H1 (cell line): ENCODE data around the gene IQCK. TPM values are rescaled to one million over a fixed set of nuclear protein-coding genes. Genes with fewer than 3 reads are reported as not detected.

Source experiments
- CTCF ChIA-PET: fragments of 300-600 bp; sonication (Branson Sonifier 250); formaldehyde crosslinking; loops from one replicate; lab custom pipeline; 2021; ENCODE audit not compliant: partially characterized antibody; lab: Charles Lee
- POLR2A ChIA-PET: fragments of 300-600 bp; sonication (Branson Sonifier 250); formaldehyde crosslinking; loops from one replicate; lab custom pipeline; 2021; ENCODE audit warnings: inconsistent platforms; ENCODE audit not compliant: partially characterized antibody; lab: Charles Lee
- DNase-seq, 2 experiments: peaks; one replicate each; pipeline versions ENCODE4 v3.0.0 to v3.0.0-alpha.2; 2010 to 2022; ENCODE audit warnings: low spot score in 2 of 2, low read depth in 1 of 2, mixed read lengths in 1 of 2
- FAIRE-seq: peaks from 2 replicates; lab custom pipeline; 2011; peaks lifted over from hg19 to GRCh38; lab: Jason Lieb, UNC
- H2AFZ ChIP-seq: 2 replicates; pipeline ENCODE4 v1.8.1; 2012; ENCODE audit warnings: low read length, inconsistent platforms
- H2AK5ac ChIP-seq: 2 replicates; pipeline ENCODE4 v1.6.1; 2013; ENCODE audit warnings: low read depth, low read length
- H2BK120ac ChIP-seq: replicated peaks from 2 replicates; pipeline ENCODE3; 2013; ENCODE audit warnings: low read depth, low read length, inconsistent platforms
- H2BK12ac ChIP-seq: 2 replicates; pipeline ENCODE4 v1.6.1; 2013; ENCODE audit warnings: low read depth, low read length
- H2BK15ac ChIP-seq: 2 replicates; pipeline ENCODE4 v1.6.1; 2013; ENCODE audit warnings: low read length
- H2BK20ac ChIP-seq: 2 replicates; pipeline ENCODE4 v1.6.1; 2013; ENCODE audit warnings: low read length
- H2BK5ac ChIP-seq: 2 replicates; pipeline ENCODE4 v1.6.1; 2013; ENCODE audit warnings: low read depth, low read length
- H3K14ac ChIP-seq: 2 replicates; pipeline ENCODE4 v1.6.1; 2013; ENCODE audit warnings: inconsistent platforms; ENCODE audit not compliant: insufficient read length
- H3K18ac ChIP-seq: 2 replicates; pipeline ENCODE4 v1.6.1; 2013; ENCODE audit warnings: low read length; ENCODE audit errors: extremely low read depth
- H3K23ac ChIP-seq: 2 replicates; pipeline ENCODE4 v1.6.1; 2013; ENCODE audit warnings: inconsistent platforms; ENCODE audit not compliant: insufficient read length
- H3K23me2 ChIP-seq: 2 replicates; pipeline ENCODE4 v1.6.1; 2013; ENCODE audit warnings: low read depth, low read length
- H3K27ac ChIP-seq: 2 replicates; pipeline ENCODE4 v1.6.1; 2011; ENCODE audit warnings: low read depth, low read length, inconsistent platforms
- H3K27me3 ChIP-seq, 4 experiments: replicated peaks in 1 of 4; 1 replicate in 1 of 4; 2 replicates in 3 of 4; pipeline versions ENCODE4 v1.6.1 to v1.8.1; 2011 to 2013; ENCODE audit warnings: low read length in 3 of 4, mild to moderate bottlenecking in 3 of 4, inconsistent platforms in 2 of 4, mixed read lengths in 2 of 4, moderate library complexity in 1 of 4; ENCODE audit not compliant: control insufficient read depth in 3 of 4, insufficient read depth in 3 of 4; ENCODE audit errors: extremely low read depth in 1 of 4
- H3K36me3 ChIP-seq, 4 experiments: 2 replicates each; pipeline versions ENCODE4 v1.6.1 to v1.8.1; 2011 to 2013; ENCODE audit warnings: mild to moderate bottlenecking in 4 of 4, low read length in 3 of 4, moderate library complexity in 2 of 4, control low read depth in 1 of 4, inconsistent platforms in 1 of 4; ENCODE audit not compliant: insufficient read depth in 4 of 4, control insufficient read depth in 2 of 4
- H3K4ac ChIP-seq: replicated peaks from 2 replicates; pipeline ENCODE3; 2013; ENCODE audit warnings: low read length, low read depth, mixed read lengths, inconsistent platforms; ENCODE audit not compliant: insufficient read length
- H3K4me1 ChIP-seq, 4 experiments: replicated peaks in 1 of 4; 1 replicate in 1 of 4; 2 replicates in 3 of 4; pipeline versions ENCODE4 v1.6.1 to v1.8.1; 2011 to 2013; ENCODE audit warnings: low read length in 3 of 4, inconsistent platforms in 2 of 4, mixed read lengths in 1 of 4; ENCODE audit not compliant: insufficient read depth in 4 of 4, control insufficient read depth in 3 of 4
- H3K4me2 ChIP-seq, 2 experiments: 2 replicates each; pipeline versions ENCODE4 v1.6.1 to v1.8.1; 2011 to 2013; ENCODE audit warnings: low read depth in 2 of 2, low read length in 2 of 2, control low read depth in 1 of 2, inconsistent platforms in 1 of 2, mild to moderate bottlenecking in 1 of 2; ENCODE audit not compliant: insufficient read depth in 1 of 2
- H3K4me3 ChIP-seq, 4 experiments: fragments of 200-600, 300-600 bp in 1 of 4; sonication (generic), shearing (Covaris generic), sonication (Bioruptor Twin) in 1 of 4; 2 replicates each; pipeline versions ENCODE4 v1.5.1 to v1.8.1; 2011 to 2016; ENCODE audit warnings: low read length in 4 of 4, low read depth in 3 of 4, control low read depth in 2 of 4, inconsistent platforms in 2 of 4, mild to moderate bottlenecking in 2 of 4, mixed read lengths in 1 of 4, moderate library complexity in 1 of 4; ENCODE audit not compliant: insufficient read depth in 2 of 4; ENCODE audit errors: extremely low read depth in 1 of 4
- H3K56ac ChIP-seq: replicated peaks from 2 replicates; pipeline ENCODE3; 2013; ENCODE audit warnings: low read depth, mild to moderate bottlenecking, mixed read lengths, low read length, inconsistent platforms; ENCODE audit not compliant: insufficient read length
- H3K79me1 ChIP-seq: 2 replicates; pipeline ENCODE4 v1.6.1; 2013; ENCODE audit warnings: low read depth, low read length, control low read depth
- H3K79me2 ChIP-seq, 2 experiments: 2 replicates each; pipeline versions ENCODE4 v1.6.1 to v1.8.1; 2012 to 2013; ENCODE audit warnings: low read length in 2 of 2, mild to moderate bottlenecking in 2 of 2, inconsistent platforms in 1 of 2; ENCODE audit not compliant: insufficient read depth in 2 of 2, control insufficient read depth in 1 of 2
- H3K9ac ChIP-seq, 4 experiments: replicated peaks in 1 of 4; 1 replicate in 1 of 4; 2 replicates in 3 of 4; pipeline versions ENCODE4 v1.6.1 to v1.8.1; 2011 to 2013; ENCODE audit warnings: low read depth in 3 of 4, low read length in 3 of 4, control low read depth in 2 of 4, mild to moderate bottlenecking in 2 of 4, moderate library complexity in 2 of 4, inconsistent platforms in 1 of 4; ENCODE audit errors: extremely low read depth in 1 of 4
- H3K9me3 ChIP-seq, 2 experiments: 2 replicates each; pipeline versions ENCODE4 v1.6.1 to v1.8.1; 2012 to 2013; ENCODE audit warnings: mild to moderate bottlenecking in 2 of 2, moderate library complexity in 2 of 2, control low read depth in 1 of 2, inconsistent platforms in 1 of 2, low read depth in 1 of 2, low read length in 1 of 2, mixed read lengths in 1 of 2; ENCODE audit not compliant: insufficient read depth in 2 of 2
- H4K20me1 ChIP-seq, 2 experiments: replicated peaks in 1 of 2; 2 replicates each; pipeline versions ENCODE3 to v1.8.1; 2011 to 2013; ENCODE audit warnings: inconsistent platforms in 2 of 2, low read length in 2 of 2, mild to moderate bottlenecking in 1 of 2; ENCODE audit not compliant: insufficient read depth in 2 of 2, control insufficient read depth in 1 of 2
- H4K5ac ChIP-seq: 2 replicates; pipeline ENCODE4 v1.6.1; 2013; ENCODE audit warnings: low read length, low read depth, mixed read lengths, inconsistent platforms; ENCODE audit not compliant: insufficient read length
- H4K8ac ChIP-seq: 2 replicates; pipeline ENCODE4 v1.8.0; 2013; ENCODE audit warnings: mild to moderate bottlenecking, moderate library complexity, low read length, inconsistent platforms; ENCODE audit not compliant: insufficient read depth; ENCODE audit errors: extremely low read depth
- H4K91ac ChIP-seq: replicated peaks from 2 replicates; pipeline ENCODE3; 2013; ENCODE audit warnings: low read length, mixed read lengths, inconsistent platforms; ENCODE audit not compliant: insufficient read length
- CHD2 ChIP-seq: IDR thresholded peaks from 2 replicates; pipeline ENCODE4 v1.6.1; 2012; ENCODE audit warnings: low read length, improper control_type of control experiment
- CTCF ChIP-seq, 3 experiments: IDR thresholded peaks; 1 replicate in 2 of 3; 2 replicates in 1 of 3; pipeline versions ENCODE4 v1.5.1 to v1.6.1; 2011; ENCODE audit warnings: low read length in 3 of 3, mild to moderate bottlenecking in 3 of 3, inconsistent platforms in 2 of 3, low read depth in 1 of 3, moderate library complexity in 1 of 3; ENCODE audit not compliant: insufficient read depth in 1 of 3; ENCODE audit errors: control extremely low read depth in 1 of 3
- HDAC2 ChIP-seq, 2 experiments: fragments of 300-600 bp in 1 of 2; sonication (generic) in 1 of 2; IDR thresholded peaks; 2 replicates each; pipeline ENCODE4 v1.6.1; 2011 to 2012; ENCODE audit warnings: low read depth in 2 of 2, low read length in 2 of 2, mild to moderate bottlenecking in 2 of 2, moderate library complexity in 2 of 2, borderline replicate concordance in 1 of 2, inconsistent platforms in 1 of 2
- JUN ChIP-seq: IDR thresholded peaks from 2 replicates; pipeline ENCODE4 v1.6.1; 2011; ENCODE audit warnings: low read depth, mild to moderate bottlenecking, improper control_type of control experiment, low read length
- SIN3A ChIP-seq, 2 experiments: IDR thresholded peaks in 1 of 2; conservative IDR thresholded peaks in 1 of 2; 2 replicates each; pipeline ENCODE4 v1.6.1; 2011 to 2012; ENCODE audit warnings: low read length in 2 of 2, improper control_type of control experiment in 1 of 2, low read depth in 1 of 2, mild to moderate bottlenecking in 1 of 2
- TEAD4 ChIP-seq: IDR thresholded peaks from 2 replicates; pipeline ENCODE4 v1.6.1; 2012; ENCODE audit warnings: low read depth, low read length, inconsistent platforms, mixed read lengths
- ZNF274 ChIP-seq: IDR thresholded peaks from 2 replicates; pipeline ENCODE4 v1.7.0; 2012; ENCODE audit warnings: low read length, borderline replicate concordance; ENCODE audit errors: extremely low read depth
- WGBS, 2 experiments: shearing (Covaris generic) in 1 of 2; methylation state at CpG; one replicate each; pipeline versions ENCODE4 v1.1.6 to v1.1.7; 2013 to 2015; ENCODE audit warnings: low lambda C conversion rate in 2 of 2, mixed read lengths in 2 of 2, inconsistent platforms in 1 of 2, low coverage in 1 of 2, missing lambda C conversion rate in 1 of 2; ENCODE audit not compliant: insufficient replicate concordance in 2 of 2, insufficient coverage in 1 of 2, insufficient read length in 1 of 2; ENCODE audit errors: extremely low coverage in 1 of 2, missing lambda C conversion rate in 1 of 2; 5-methylcytosine and 5-hydroxymethylcytosine counted together
- polyA plus RNA-seq, 7 experiments: library from polyadenylated mRNA; depleted of rRNA in 3 of 7; stranded (reverse) in 5 of 7; unstranded in 2 of 7; fragments of >200 nt in 5 of 7; fragments of 200-250 nt in 2 of 7; gene quantifications; 1 replicate in 5 of 7; 2 replicates in 1 of 7; 4 replicates in 1 of 7; pipeline versions ENCODE4 v1.2.1 to v1.2.3, GENCODE V29; 2011 to 2013; ENCODE audit warnings: missing spikeins in 2 of 7, mixed read lengths in 2 of 7
- total RNA-seq: library from RNA; stranded (reverse); fragmentation: NEBNext Ultra II Directional; extraction: Animal tissue kit (Norgen Biotek cat#: 25700); gene quantifications from 2 replicates; pipeline ENCODE4 v1.2.1, GENCODE V29; 2021
- TF ChIP-seq, protein P1 (sequence below): IDR thresholded peaks from 2 replicates; pipeline ENCODE4 v1.6.1; 2011; ENCODE audit warnings: low read length, improper control_type of control experiment

The IQCK gene
- total and polyA plus RNA-seq, 2 of the 8 experiments (the other 6 are each of a cell fraction or from before 2014, with no cell fraction given): 6.2 to 9.3 TPM

DNA sequence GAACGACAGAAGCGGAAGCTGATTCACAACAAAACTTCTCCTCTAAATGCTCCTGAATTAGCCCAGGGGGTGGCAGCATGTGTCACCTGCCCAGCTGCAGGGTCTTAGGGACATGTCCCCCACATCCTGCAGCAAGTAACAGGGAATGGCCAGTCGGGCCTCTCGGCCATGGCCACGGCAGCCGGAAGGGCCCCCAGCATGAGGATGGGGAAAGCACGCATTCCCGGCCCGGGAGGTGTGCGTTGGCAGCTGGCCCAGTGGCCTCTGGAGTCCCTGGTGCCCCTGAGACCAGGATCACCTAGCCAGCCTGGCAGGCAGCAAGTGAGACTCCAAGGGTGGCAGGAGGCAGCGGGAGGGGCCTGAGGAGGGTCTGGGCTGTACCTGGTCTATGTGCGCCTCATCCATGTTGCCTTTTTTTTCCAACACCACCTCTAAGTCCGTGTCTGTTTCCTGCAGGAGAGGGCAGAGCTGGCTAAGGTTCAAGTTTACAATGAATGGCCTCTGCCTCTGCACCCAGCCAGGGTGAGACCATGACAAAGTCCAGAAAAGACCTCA is 7.0 kb upstream of the IQCK start:
- POLR2A ChIA-PET: interaction anchor here (0.7 to 3.3 kb wide), 11 partner anchors 11 to 920 kb away, joined by 3 to 20 read pairs (median 4); no protein-coding TSS in a partner anchor
- TF ChIP-seq JUN (no peak), ZNF274 (no peak), HDAC2 (IDR thresholded peaks at IDR 0.05; ENCODE audit: borderline replicate concordance in 1 of 2, low read depth in 2 of 2, low read length in 2 of 2) (no peak), SIN3A (conservative IDR thresholded peaks at IDR 0.05 in 1 of 2, IDR thresholded peaks at IDR 0.05 in 1 of 2; ENCODE audit: low read depth in 1 of 2, low read length in 2 of 2) (no peak), TEAD4 (no peak), CHD2 (no peak), CTCF (IDR thresholded peaks at IDR 0.05; ENCODE audit: control extremely low read depth in 1 of 3, insufficient read depth in 1 of 3, low read depth in 1 of 3, low read length in 3 of 3) (no peak)
- TF ChIP-seq, protein P1, sequence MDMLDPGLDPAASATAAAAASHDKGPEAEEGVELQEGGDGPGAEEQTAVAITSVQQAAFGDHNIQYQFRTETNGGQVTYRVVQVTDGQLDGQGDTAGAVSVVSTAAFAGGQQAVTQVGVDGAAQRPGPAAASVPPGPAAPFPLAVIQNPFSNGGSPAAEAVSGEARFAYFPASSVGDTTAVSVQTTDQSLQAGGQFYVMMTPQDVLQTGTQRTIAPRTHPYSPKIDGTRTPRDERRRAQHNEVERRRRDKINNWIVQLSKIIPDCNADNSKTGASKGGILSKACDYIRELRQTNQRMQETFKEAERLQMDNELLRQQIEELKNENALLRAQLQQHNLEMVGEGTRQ: no peak

More for the DNA sequence above, 7.0 kb upstream of the IQCK start:
- Histone ChIP-seq H3K23me2 (no peaks in the 10 kb centered on the region), H2BK120ac (no peak overlapping the region), H3K18ac (peak overlapping the region; percentile 43; the same call in 1 of the 2 replicates), H2BK15ac (no peak overlapping the region), H3K4me1 (peaks cover 14 to 53% (median 37%) of the 10 kb centered on the region in 4 experiments), H3K27me3 (no peaks in the 10 kb centered on the region), H4K91ac (no peak overlapping the region), H3K14ac (no peak overlapping the region), H3K4me3 (no peak overlapping the region), H3K9ac (no peak overlapping the region), H3K23ac (no peak overlapping the region), H4K20me1 (peaks cover 43 to 53% of the 10 kb centered on the region in 2 experiments), H3K27ac (peak overlapping the region; percentile 49), H2BK12ac (no peak overlapping the region), H2BK5ac (peak overlapping the region; percentile 63; the same call in 1 of the 2 replicates), H3K56ac (no peak overlapping the region), H2BK20ac (no peak overlapping the region), H3K79me2 (peaks cover 25 to 97% of the 10 kb centered on the region in 2 experiments), H3K36me3 (peaks cover 26 to 83% (median 44%) of the 10 kb centered on the region in 4 experiments; a peak in 7 of 8 replicates), H2AK5ac (no peak overlapping the region), H4K5ac (no peak overlapping the region), H4K8ac (0 out of 2 replicates have a peak overlapping the region, but pooled peaks have one; percentile 6), H3K79me1 (peaks cover 30% of the 10 kb centered on the region), H3K4me2 (peak overlapping the region; percentile 37 to 40; a peak in 3 of 4 replicates), H2AFZ (no peak overlapping the region), H3K4ac (no peak overlapping the region), H3K9me3 (no peaks in the 10 kb centered on the region)
- CTCF ChIA-PET: interaction anchor here (1.2 to 1.9 kb wide), 4 partner anchors 61 to 189 kb away, joined by 3 to 4 read pairs (median 4); no protein-coding TSS in a partner anchor
- no peak for FAIRE-seq
- 88% methylated on average over 11 of the region's 13 CpGs; no CpG with 5 or more reads in 1 of the 2 experiments for WGBS, 2 experiments
- no peak for DNase-seq
